Measurements from ENCODE around the gene SPPL3.
"Not testable (repeated sequence)": the region's sequence is repeated elsewhere in the genome, so short reads cannot be mapped to it uniquely, and the experiment has no call there.

Gene SPPL3

GRCh38 chr12:120844297-120844696 is 59.9 kb downstream of the SPPL3 start:
- no peak for TF ChIP-seq CTCF (IDR thresholded peaks at IDR 0.05; ENCODE audit: control insufficient read depth, insufficient read depth, low read depth, low read length, missing control alignments)
- DNase-seq (ENCODE audit: low read depth): no peak
- no peak overlapping the region for H3K4me3 ChIP-seq (ENCODE audit: control insufficient read depth, low read depth, low read length)

- TF ChIP-seq CTCF (IDR thresholded peaks at IDR 0.05; ENCODE audit: control insufficient read depth, insufficient read depth, low read depth, low read length, missing control alignments): no peak
- no peak for DNase-seq (ENCODE audit: low read depth)
- no peak overlapping the region for H3K4me3 ChIP-seq (ENCODE audit: control insufficient read depth, low read depth, low read length)
Observed at GRCh38 chr12:120843472-120843871, 60.7 kb downstream of the SPPL3 start.

GRCh38 chr12:120842595-120842994 is 61.6 kb downstream of the SPPL3 start:
- no peak for DNase-seq (ENCODE audit: low read depth)
- no peak for TF ChIP-seq CTCF (IDR thresholded peaks at IDR 0.05; ENCODE audit: control insufficient read depth, insufficient read depth, low read depth, low read length, missing control alignments)
- no peak overlapping the region for H3K4me3 ChIP-seq (ENCODE audit: control insufficient read depth, low read depth, low read length)

- TF ChIP-seq CTCF (IDR thresholded peaks at IDR 0.05; ENCODE audit: control insufficient read depth, insufficient read depth, low read depth, low read length, missing control alignments): no peak
- no peak overlapping the region for H3K4me3 ChIP-seq (ENCODE audit: control insufficient read depth, low read depth, low read length)
- no peak for DNase-seq (ENCODE audit: low read depth)
Observed at GRCh38 chr12:120841525-120841924, 62.6 kb downstream of the SPPL3 start.

GRCh38 chr12:120839503-120839902 is 64.7 kb downstream of the SPPL3 start:
- no peak overlapping the region for H3K4me3 ChIP-seq (ENCODE audit: control insufficient read depth, low read depth, low read length)
- TF ChIP-seq CTCF (IDR thresholded peaks at IDR 0.05; ENCODE audit: control insufficient read depth, insufficient read depth, low read depth, low read length, missing control alignments): no peak
- no peak for DNase-seq (ENCODE audit: low read depth)

GRCh38 chr12:120838629-120839383 is 65.4 kb downstream of the SPPL3 start:
- DNase-seq (ENCODE audit: low read depth); H3K4me3 ChIP-seq (ENCODE audit: control insufficient read depth, low read depth, low read length): not testable (repeated sequence)

- no peak overlapping the region for H3K4me3 ChIP-seq (ENCODE audit: control insufficient read depth, low read depth, low read length)
- no peak for TF ChIP-seq CTCF (IDR thresholded peaks at IDR 0.05; ENCODE audit: control insufficient read depth, insufficient read depth, low read depth, low read length, missing control alignments)
- DNase-seq (ENCODE audit: low read depth): no peak
Observed at GRCh38 chr12:120836114-120836684, 68.0 kb downstream of the SPPL3 start.
